Upper lobe of left lung (tissue), 6 donors: Measurements from ENCODE around the gene NKAIN2. TPM values are rescaled to one million over a fixed set of nuclear protein-coding genes. Genes with fewer than 3 reads are reported as not detected.

ENCODE experiments used
- ATAC-seq, 2 donors: fragments of 200-7000 bp; cut with Tn5 transposase; one replicate each; pipeline ENCODE4 v1.9.1; 2022; ENCODE audit warnings: mild to moderate bottlenecking in 2 of 2, moderate library complexity in 2 of 2; ENCODE audit not compliant: low FRiP score in 2 of 2
- DNase-seq, 2 donors: peaks; one replicate each; pipeline ENCODE4 v3.0.0-alpha.2; 2019 to 2020
- H3K27ac ChIP-seq, 4 donors: fragments of 200-600 bp; sonication (generic); one replicate each; pipeline ENCODE4 v1.5.1; 2016 to 2019
- H3K27me3 ChIP-seq, 4 donors: fragments of 200-600 bp; sonication (generic); one replicate each; pipeline ENCODE4 v1.5.1; 2017 to 2019
- H3K36me3 ChIP-seq, 4 donors: fragments of 200-600 bp; sonication (generic); one replicate each; pipeline ENCODE4 v1.5.1; 2016 to 2019
- H3K4me1 ChIP-seq, 4 donors: fragments of 200-600 bp; sonication (generic); one replicate each; pipeline ENCODE4 v1.5.1; 2018 to 2019
- H3K4me3 ChIP-seq, 4 donors: fragments of 200-600 bp; sonication (generic); one replicate each; pipeline ENCODE4 v1.5.1; 2017 to 2019; ENCODE audit warnings: mild to moderate bottlenecking in 2 of 4, moderate library complexity in 1 of 4
- H3K9me3 ChIP-seq, 4 donors: fragments of 200-600 bp; sonication (generic); one replicate each; pipeline ENCODE4 v1.5.1; 2018 to 2019
- CTCF ChIP-seq, 6 experiments: fragments of 450-650 bp in 4 of 6; fragments of 200-600 bp in 2 of 6; sonication (generic) in 2 of 6; IDR thresholded peaks; one replicate each; pipeline ENCODE4 v1.5.1; 2016 to 2019; ENCODE audit warnings: antibody characterized with exemption in 6 of 6
- EP300 ChIP-seq, 4 donors: sonication (generic); formaldehyde crosslinking; IDR thresholded peaks; one replicate each; pipeline ENCODE4 v1.5.1; 2017; ENCODE audit warnings: antibody characterized with exemption in 4 of 4, control low read depth in 2 of 4
- POLR2A ChIP-seq, 4 donors: fragments of 450-650 bp; IDR thresholded peaks; one replicate each; pipeline ENCODE4 v1.5.1; 2016 to 2017; ENCODE audit warnings: antibody characterized with exemption in 4 of 4, mild to moderate bottlenecking in 2 of 4
- POLR2AphosphoS5 ChIP-seq, 2 donors: sonication (generic); formaldehyde crosslinking; IDR thresholded peaks; one replicate each; pipeline ENCODE4 v1.5.1; 2017; ENCODE audit warnings: antibody characterized with exemption in 2 of 2
- WGBS, 2 donors: methylation state at CpG; one replicate each; pipeline ENCODE4 v1.1.5; 2017 to 2018; 5-methylcytosine and 5-hydroxymethylcytosine counted together
- total RNA-seq, 6 donors: library from RNA; depleted of rRNA in 4 of 6; stranded (reverse); fragments of >200 nt in 4 of 6; gene quantifications; one replicate each; pipeline versions ENCODE4 v1.1.0 to v1.2.1, GENCODE V29; 2016 to 2021
- donor health status: DM: no; HTN: no; CAD: no; lungs with moderate emphysema.
- donor health status: DM: no; HTN: yes; CAD: no; lungs with severe emphysema.

NKAIN2 gene
- total RNA-seq, 6 donors from 2014 or later, result 0.13 to 0.20 TPM; not detected in 4

DNA sequence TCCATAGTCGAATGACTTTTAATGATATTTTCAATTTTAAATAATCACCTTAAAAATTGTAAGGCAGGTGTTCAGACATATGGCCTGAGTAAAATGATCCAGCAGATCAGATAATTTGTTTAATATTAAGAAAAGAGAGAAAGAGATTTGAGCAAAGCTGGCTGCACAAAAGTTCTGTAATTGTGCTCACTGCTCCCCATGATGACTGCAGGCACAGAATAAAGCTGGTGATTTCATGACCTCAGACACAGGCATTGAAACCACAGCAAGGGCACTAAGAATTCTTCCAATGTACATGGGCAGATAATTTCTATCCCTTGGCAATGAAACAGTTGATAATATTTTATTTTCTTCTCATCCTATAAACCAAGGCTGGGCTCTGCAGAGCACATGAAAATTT is 553.1 kb downstream of the NKAIN2 start:
- Histone ChIP-seq H3K27ac (no peak overlapping the region), H3K9me3 (no peaks in the 10 kb centered on the region), H3K4me3 (no peak overlapping the region), H3K4me1 (no peaks in the 10 kb centered on the region), H3K36me3 (no peaks in the 10 kb centered on the region), H3K27me3 (no peaks in the 10 kb centered on the region)
- TF ChIP-seq POLR2A (IDR thresholded peaks at IDR 0.05) (no peak), CTCF (IDR thresholded peaks at IDR 0.05) (no peak), EP300 (IDR thresholded peaks at IDR 0.05) (no peak), POLR2AphosphoS5 (IDR thresholded peaks at IDR 0.05) (no peak)
- ATAC-seq, result no peak
- 89 to 100% methylated on average over 1 of the region's 1 CpG for WGBS, 2 donors
- no peak for DNase-seq

DNA sequence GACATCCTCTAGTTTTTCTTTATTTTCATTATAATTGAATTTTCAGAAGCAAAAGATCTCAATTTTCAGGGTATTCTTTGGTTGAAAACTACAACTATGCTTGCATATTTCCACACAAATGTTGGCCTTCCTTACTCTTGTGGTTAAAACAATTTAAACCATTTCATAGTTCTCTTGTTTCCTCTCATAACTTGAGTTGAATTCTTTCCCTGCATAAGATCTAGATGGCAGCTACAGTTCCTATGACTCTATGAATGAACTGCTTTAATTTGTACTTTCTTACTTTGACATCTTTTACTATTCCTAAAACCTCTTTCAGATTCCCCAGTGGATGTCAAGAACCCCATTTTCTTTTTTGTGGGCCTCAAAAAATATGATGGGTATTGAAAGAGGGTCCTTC is 564.5 kb downstream of the NKAIN2 start:
- TF ChIP-seq CTCF (IDR thresholded peaks at IDR 0.05) (no peak), POLR2A (IDR thresholded peaks at IDR 0.05) (no peak), POLR2AphosphoS5 (IDR thresholded peaks at IDR 0.05) (no peak)
- no peak for ATAC-seq
- H3K9me3 ChIP-seq, result no peaks in the 10 kb centered on the region
- no peaks in the 10 kb centered on the region for H3K36me3 ChIP-seq
- no peaks in the 10 kb centered on the region for H3K27me3 ChIP-seq
- no peak overlapping the region for H3K4me3 ChIP-seq
- no peaks in the 10 kb centered on the region for H3K4me1 ChIP-seq
- no peak for DNase-seq
- no peak overlapping the region for H3K27ac ChIP-seq

DNA sequence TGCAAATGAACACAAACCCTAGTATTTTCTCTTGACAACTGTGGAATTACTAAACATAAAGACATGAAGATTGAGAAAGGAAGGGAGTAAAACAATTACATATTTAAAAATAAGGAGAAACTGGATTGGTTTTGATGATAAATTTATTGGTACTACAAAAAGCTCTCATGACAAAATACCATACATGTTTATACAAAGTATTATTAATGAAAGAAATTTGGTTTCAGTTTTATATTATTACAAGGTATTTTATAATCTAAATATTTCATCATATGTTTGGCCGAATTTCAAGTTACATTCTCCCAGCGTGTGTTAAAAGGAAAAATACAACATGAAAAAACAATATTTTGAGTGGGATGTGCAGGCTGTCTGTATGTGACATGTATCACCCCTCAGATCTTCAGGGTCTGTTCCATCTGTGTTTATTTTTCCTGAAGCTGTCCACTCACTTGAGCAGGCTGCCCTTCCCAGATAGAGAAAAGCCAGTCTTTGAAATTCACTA is 568.4 kb downstream of the NKAIN2 start:
- Histone ChIP-seq H3K9me3 (no peaks in the 10 kb centered on the region), H3K4me1 (no peaks in the 10 kb centered on the region), H3K4me3 (no peak overlapping the region), H3K27ac (no peak overlapping the region), H3K27me3 (no peaks in the 10 kb centered on the region), H3K36me3 (no peaks in the 10 kb centered on the region)
- 44 to 57% methylated on average over 2 of the region's 2 CpGs for WGBS, 2 donors
- DNase-seq (no peak), ATAC-seq (no peak)
- TF ChIP-seq EP300 (IDR thresholded peaks at IDR 0.05) (no peak), POLR2AphosphoS5 (IDR thresholded peaks at IDR 0.05) (no peak), POLR2A (IDR thresholded peaks at IDR 0.05) (no peak), CTCF (IDR thresholded peaks at IDR 0.05) (no peak)

DNA sequence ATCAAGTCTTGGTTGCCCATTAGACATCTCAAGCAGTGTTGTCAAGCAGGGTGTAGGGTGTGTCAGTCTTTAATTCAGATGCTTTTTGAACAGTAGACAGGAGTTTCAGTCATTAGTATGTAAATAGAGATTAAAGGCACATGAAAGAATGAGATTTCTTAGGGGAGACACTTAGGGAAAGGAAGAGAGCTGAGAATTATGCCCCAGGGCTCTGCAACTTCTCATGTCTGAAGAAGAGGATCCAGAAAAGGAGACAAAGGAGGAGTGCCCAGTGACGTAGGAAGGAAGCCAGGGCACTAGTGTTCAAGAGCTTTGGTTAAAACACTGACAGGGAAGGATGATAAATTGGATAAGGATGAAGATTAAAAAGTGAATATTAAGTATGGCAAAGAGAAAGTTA is 569.7 kb downstream of the NKAIN2 start:
- H3K27ac ChIP-seq, result no peak overlapping the region
- no peaks in the 10 kb centered on the region for H3K4me1 ChIP-seq
- TF ChIP-seq POLR2AphosphoS5 (IDR thresholded peaks at IDR 0.05), result no peak
- TF ChIP-seq EP300 (IDR thresholded peaks at IDR 0.05), result no peak
- TF ChIP-seq CTCF (IDR thresholded peaks at IDR 0.05), result no peak
- no peak for TF ChIP-seq POLR2A (IDR thresholded peaks at IDR 0.05)
- H3K27me3 ChIP-seq, result no peaks in the 10 kb centered on the region
- ATAC-seq, result no peak
- H3K36me3 ChIP-seq, result no peaks in the 10 kb centered on the region
- H3K4me3 ChIP-seq, result no peak overlapping the region
- no peaks in the 10 kb centered on the region for H3K9me3 ChIP-seq
- DNase-seq, result no peak
- WGBS, 2 donors, result 36 to 55% methylated on average over 1 of the region's 1 CpG

DNA sequence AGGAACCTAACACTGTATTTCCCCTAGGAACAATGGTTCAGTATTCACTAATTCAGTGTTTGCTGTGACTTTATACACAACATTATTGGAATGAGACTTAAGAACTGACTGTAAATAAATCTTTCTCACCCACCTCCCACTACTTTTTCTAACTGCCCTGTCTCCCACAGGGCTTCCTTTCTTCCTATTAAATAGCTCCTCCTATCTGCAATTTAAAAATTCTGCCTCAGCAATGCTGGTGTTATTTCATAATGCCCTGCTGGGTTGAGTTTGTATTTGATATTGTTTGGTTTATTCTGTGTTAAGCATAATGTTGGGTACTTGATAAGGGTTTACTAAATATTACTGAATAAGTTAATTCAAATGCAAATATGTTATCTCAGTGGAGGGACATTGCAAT is 585.5 kb downstream of the NKAIN2 start:
- Histone ChIP-seq H3K27me3 (no peaks in the 10 kb centered on the region), H3K4me1 (no peaks in the 10 kb centered on the region), H3K9me3 (no peaks in the 10 kb centered on the region), H3K36me3 (no peaks in the 10 kb centered on the region), H3K4me3 (no peak overlapping the region), H3K27ac (no peak overlapping the region)
- no peak for DNase-seq
- TF ChIP-seq POLR2AphosphoS5 (IDR thresholded peaks at IDR 0.05) (no peak), CTCF (IDR thresholded peaks at IDR 0.05) (no peak), POLR2A (IDR thresholded peaks at IDR 0.05) (no peak), EP300 (IDR thresholded peaks at IDR 0.05) (no peak)
- no peak for ATAC-seq
